Breast epithelium (tissue), 4 donors: ENCODE results near the gene MLLT10. TPM values are rescaled to one million over a fixed set of nuclear protein-coding genes. Genes with fewer than 3 reads are reported as not detected.

ENCODE experiments used
- DNase-seq, 2 donors: peaks; one replicate each; pipeline ENCODE4 v3.0.0-alpha.2; 2019; ENCODE audit warnings: low spot score in 2 of 2
- H3K27ac ChIP-seq, 2 donors: fragments of 200-600 bp; sonication (generic) in 1 of 2; one replicate each; pipeline ENCODE4 v1.5.1; 2016 to 2019; ENCODE audit warnings: mild to moderate bottlenecking in 1 of 2
- H3K27me3 ChIP-seq, 2 donors: fragments of 200-600 bp; sonication (generic) in 1 of 2; one replicate each; pipeline versions ENCODE4 v1.5.1 to v1.6.0; 2017 to 2019; ENCODE audit warnings: control low read depth in 1 of 2, mild to moderate bottlenecking in 1 of 2
- H3K36me3 ChIP-seq: fragments of 200-600 bp; one replicate; pipeline ENCODE4 v1.5.1; 2019
- H3K4me1 ChIP-seq, 2 donors: fragments of 200-600 bp; sonication (generic); one replicate each; pipeline ENCODE4 v1.5.1; 2016 to 2019; ENCODE audit warnings: control low read depth in 1 of 2
- H3K4me3 ChIP-seq, 3 donors: fragments of 200-600 bp; sonication (generic); 1 replicate in 2 of 3; 2 replicates in 1 of 3; pipeline ENCODE4 v1.5.1; 2016 to 2019; ENCODE audit warnings: mild to moderate bottlenecking in 3 of 3, moderate library complexity in 2 of 3
- H3K9me3 ChIP-seq, 2 donors: fragments of 200-600 bp; sonication (generic) in 1 of 2; one replicate each; pipeline ENCODE4 v1.5.1; 2016 to 2019; ENCODE audit warnings: control low read depth in 1 of 2
- POLR2A ChIP-seq: fragments of 450-650 bp; IDR thresholded peaks from one replicate; pipeline ENCODE4 v1.6.1; 2016; ENCODE audit warnings: antibody characterized with exemption, mild to moderate bottlenecking, moderate library complexity
- POLR2AphosphoS5 ChIP-seq, 3 donors: sonication (generic); formaldehyde crosslinking; IDR thresholded peaks; one replicate each; pipeline ENCODE4 v1.6.1; 2017; ENCODE audit warnings: antibody characterized with exemption in 3 of 3
- intact Hi-C: fragments of 100-400 bp; cut with DNase I; formaldehyde crosslinking; loops from one replicate; pipeline ENCODE4 v1.15.1; 2023; ENCODE audit warnings: low total_unique reads
- total RNA-seq, 3 donors: library from RNA; depleted of rRNA; stranded (reverse); fragments of >200 nt; gene quantifications; one replicate each; pipeline ENCODE4 v1.1.0, GENCODE V29; 2016
- TF ChIP-seq, protein P1 (sequence below), 3 donors: fragments of 450-650 bp; IDR thresholded peaks; one replicate each; pipeline ENCODE4 v1.5.1; 2016 to 2017; ENCODE audit warnings: antibody characterized with exemption in 3 of 3, mild to moderate bottlenecking in 3 of 3, moderate library complexity in 3 of 3

The MLLT10 gene
- total RNA-seq, 3 donors from 2014 or later, result 45.6 to 74.6 (median 58.0) TPM

DNA sequence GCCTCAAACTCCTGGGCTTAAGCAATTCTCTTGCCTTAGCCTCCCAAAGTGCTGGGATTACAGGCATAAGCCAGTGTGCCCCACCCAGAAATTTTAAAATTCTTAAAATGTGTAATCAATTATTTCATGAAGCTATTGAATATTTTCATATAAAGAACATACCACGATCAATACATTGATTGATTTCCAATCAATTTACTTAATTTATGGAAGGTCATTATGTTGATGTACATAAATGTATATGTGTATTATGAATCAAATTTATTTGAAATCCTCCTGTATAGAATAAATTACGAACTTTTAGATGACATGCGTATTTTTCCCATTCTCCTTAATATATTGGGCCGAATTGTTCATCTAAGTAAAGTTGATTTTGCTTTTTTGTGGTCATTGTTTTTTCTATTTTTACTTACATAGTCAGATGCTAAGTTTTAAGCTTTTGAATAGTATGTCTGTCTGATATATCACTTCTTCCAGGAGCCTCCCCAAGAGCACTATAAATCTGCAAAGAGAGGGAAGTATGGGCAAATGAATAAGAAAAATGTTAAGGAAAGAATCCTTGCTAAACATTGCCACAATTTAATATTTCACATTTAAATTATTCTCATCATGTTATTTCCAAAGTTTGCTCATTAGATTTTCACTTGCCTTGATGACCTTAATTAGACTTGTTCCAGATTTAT is 43.9 kb upstream of the MLLT10 start:
- Histone ChIP-seq H3K9me3 (no peaks in the 10 kb centered on the region), H3K27me3 (no peaks in the 10 kb centered on the region), H3K4me1 (no peaks in the 10 kb centered on the region), H3K36me3 (no peaks in the 10 kb centered on the region), H3K27ac (no peak overlapping the region), H3K4me3 (no peak overlapping the region)
- intact Hi-C loops, result loop anchor here (10.0 kb wide), 1 partner anchor 515 kb away; the partner anchor contains the start of gene DNAJC1
- TF ChIP-seq, protein P1, sequence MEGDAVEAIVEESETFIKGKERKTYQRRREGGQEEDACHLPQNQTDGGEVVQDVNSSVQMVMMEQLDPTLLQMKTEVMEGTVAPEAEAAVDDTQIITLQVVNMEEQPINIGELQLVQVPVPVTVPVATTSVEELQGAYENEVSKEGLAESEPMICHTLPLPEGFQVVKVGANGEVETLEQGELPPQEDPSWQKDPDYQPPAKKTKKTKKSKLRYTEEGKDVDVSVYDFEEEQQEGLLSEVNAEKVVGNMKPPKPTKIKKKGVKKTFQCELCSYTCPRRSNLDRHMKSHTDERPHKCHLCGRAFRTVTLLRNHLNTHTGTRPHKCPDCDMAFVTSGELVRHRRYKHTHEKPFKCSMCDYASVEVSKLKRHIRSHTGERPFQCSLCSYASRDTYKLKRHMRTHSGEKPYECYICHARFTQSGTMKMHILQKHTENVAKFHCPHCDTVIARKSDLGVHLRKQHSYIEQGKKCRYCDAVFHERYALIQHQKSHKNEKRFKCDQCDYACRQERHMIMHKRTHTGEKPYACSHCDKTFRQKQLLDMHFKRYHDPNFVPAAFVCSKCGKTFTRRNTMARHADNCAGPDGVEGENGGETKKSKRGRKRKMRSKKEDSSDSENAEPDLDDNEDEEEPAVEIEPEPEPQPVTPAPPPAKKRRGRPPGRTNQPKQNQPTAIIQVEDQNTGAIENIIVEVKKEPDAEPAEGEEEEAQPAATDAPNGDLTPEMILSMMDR (IDR thresholded peaks at IDR 0.05), result no peak
- TF ChIP-seq POLR2A, result no peak
- TF ChIP-seq POLR2AphosphoS5 (IDR thresholded peaks at IDR 0.05), result no peak
- DNase-seq, result no peak

GRCh38 chr10:21490711-21491105 is 43.3 kb upstream of the MLLT10 start:
- TF ChIP-seq POLR2A, result no peak
- no peak for TF ChIP-seq POLR2AphosphoS5 (IDR thresholded peaks at IDR 0.05)
- TF ChIP-seq, protein P1 (IDR thresholded peaks at IDR 0.05), result no peak
- intact Hi-C loops, result loop anchor here (10.0 kb wide), 1 partner anchor 514 kb away; the partner anchor contains the start of gene DNAJC1
- Histone ChIP-seq H3K4me3 (no peak overlapping the region), H3K4me1 (no peaks in the 10 kb centered on the region), H3K27me3 (no peaks in the 10 kb centered on the region), H3K36me3 (no peaks in the 10 kb centered on the region), H3K9me3 (no peaks in the 10 kb centered on the region), H3K27ac (no peak overlapping the region)
- DNase-seq, result no peak

DNA sequence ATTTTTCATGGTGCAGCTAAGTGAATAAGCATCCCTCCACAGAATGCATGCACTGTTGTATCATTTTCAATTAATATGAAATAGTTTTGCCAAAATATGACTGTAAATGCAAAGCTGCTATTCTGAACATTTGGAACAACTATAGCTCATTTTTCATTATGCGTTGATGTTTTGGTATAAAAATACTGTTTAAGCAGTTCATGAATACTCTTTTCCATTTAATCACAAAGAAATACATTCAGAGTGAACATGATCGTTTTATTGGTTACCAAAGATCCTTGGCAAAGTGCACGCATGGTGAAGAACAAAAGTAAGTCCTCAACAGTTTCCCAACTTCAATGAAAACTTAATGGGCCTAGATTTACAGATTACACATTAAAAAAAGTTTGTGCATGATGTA is 41.6 kb upstream of the MLLT10 start:
- DNase-seq, result no peak
- no peak overlapping the region for H3K27ac ChIP-seq
- no peaks in the 10 kb centered on the region for H3K27me3 ChIP-seq
- H3K36me3 ChIP-seq, result no peaks in the 10 kb centered on the region
- H3K4me1 ChIP-seq, result no peaks in the 10 kb centered on the region
- H3K9me3 ChIP-seq, result no peaks in the 10 kb centered on the region
- H3K4me3 ChIP-seq, result no peak overlapping the region
- TF ChIP-seq POLR2A (no peak), POLR2AphosphoS5 (IDR thresholded peaks at IDR 0.05) (no peak)
- TF ChIP-seq, protein P1 (IDR thresholded peaks at IDR 0.05), result no peak
- intact Hi-C loops, result loop anchor here (10.0 kb wide), 1 partner anchor 512 kb away; the partner anchor contains the start of gene DNAJC1

GRCh38 chr10:21493784-21494183 is 40.2 kb upstream of the MLLT10 start:
- peak overlapping the region in 2 of 3 donors; percentile 69 to 82 for H3K4me3 ChIP-seq
- intact Hi-C loops, result loop anchor here (10.0 kb wide), 1 partner anchor 511 kb away; the partner anchor contains the start of gene DNAJC1
- TF ChIP-seq POLR2A (no peak), POLR2AphosphoS5 (IDR thresholded peaks at IDR 0.05) (no peak)
- TF ChIP-seq, protein P1 (IDR thresholded peaks at IDR 0.05), result no peak
- no peaks in the 10 kb centered on the region for H3K4me1 ChIP-seq
- no peaks in the 10 kb centered on the region for H3K36me3 ChIP-seq
- no peak overlapping the region for H3K27ac ChIP-seq
- DNase-seq, result no peak
- no peaks in the 10 kb centered on the region for H3K9me3 ChIP-seq
- H3K27me3 ChIP-seq, result no peaks in the 10 kb centered on the region
